GM12865 (cell line): ENCODE measurements around the gene FXYD3.

Experiments used
- DNase-seq: peaks from one replicate; pipeline ENCODE4 v3.0.0; 2010; ENCODE audit warnings: low read depth
- H3K4me3 ChIP-seq: 2 replicates; pipeline ENCODE4 v1.5.1; 2011; ENCODE audit warnings: mild to moderate bottlenecking, low read depth, low read length, control low read depth
- CTCF ChIP-seq: IDR thresholded peaks from 2 replicates; pipeline ENCODE4 v1.5.1; 2011; ENCODE audit warnings: low read length, control low read depth, low read depth, inconsistent platforms; ENCODE audit not compliant: insufficient read depth; ENCODE audit errors: missing control alignments

The FXYD3 gene

GRCh38 chr19:35093430-35093829 lies 22.2 kb upstream of the FXYD3 start:
- TF ChIP-seq CTCF = no peak
- no peak for DNase-seq
- H3K4me3 ChIP-seq = no peak overlapping the region

GRCh38 chr19:35093941-35094647 lies 21.5 kb upstream of the FXYD3 start:
- TF ChIP-seq CTCF = no peak
- no peak for DNase-seq
- no peak overlapping the region for H3K4me3 ChIP-seq

- DNase-seq = no peak
- TF ChIP-seq CTCF = no peak
- H3K4me3 ChIP-seq = no peak overlapping the region
These were observed 21.0 kb upstream of the FXYD3 start for GRCh38 chr19:35094656-35095055.

- TF ChIP-seq CTCF = no peak
- DNase-seq = no peak
- H3K4me3 ChIP-seq = no peak overlapping the region
These were observed 19.8 kb upstream of the FXYD3 start for GRCh38 chr19:35095667-35096368.

GRCh38 chr19:35098413-35099049 lies 17.1 kb upstream of the FXYD3 start:
- TF ChIP-seq CTCF = no peak
- no peak for DNase-seq
- no peak overlapping the region for H3K4me3 ChIP-seq

GRCh38 chr19:35099155-35099896 lies 16.3 kb upstream of the FXYD3 start:
- no peak for DNase-seq
- H3K4me3 ChIP-seq = no peak overlapping the region
- no peak for TF ChIP-seq CTCF
